ENCODE measurements around the gene KDM7A. TPM values are rescaled to one million over a fixed set of nuclear protein-coding genes. Genes with fewer than 3 reads are reported as not detected.

KDM7A gene
- total RNA-seq, 2 experiments from 2014 or later, result 43.3 to 46.5 TPM

DNA sequence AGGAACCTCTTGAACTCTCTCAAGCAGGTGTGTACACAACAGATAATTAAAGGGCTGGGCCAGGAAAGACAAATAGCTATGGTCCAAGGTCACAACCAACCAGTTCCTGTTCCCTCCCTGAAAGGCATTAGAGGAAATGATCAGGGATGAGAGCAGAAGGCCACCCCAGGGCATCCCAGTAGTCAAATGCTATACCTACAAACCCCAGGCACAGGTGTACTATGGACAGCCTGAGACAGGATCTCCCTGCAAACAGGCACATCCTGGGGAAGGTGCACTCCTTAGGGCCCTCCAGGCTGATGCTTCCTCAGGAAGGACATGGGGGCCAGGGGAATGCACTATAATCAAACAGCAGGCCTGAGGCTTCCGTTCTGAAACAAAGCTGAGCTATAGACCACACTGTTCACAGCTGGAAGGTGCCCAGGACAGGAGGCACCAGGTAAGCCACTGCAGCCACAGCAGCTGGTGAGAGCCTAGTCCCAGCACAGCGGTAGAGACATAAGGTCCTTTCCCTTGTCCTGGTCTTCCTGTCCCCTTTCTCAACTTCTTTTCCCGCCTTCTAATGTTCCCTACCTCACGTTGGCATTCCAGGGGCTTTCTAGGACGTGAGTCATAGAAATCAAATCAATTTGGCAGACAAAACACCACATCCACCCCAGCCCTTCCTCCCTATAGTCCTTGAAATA, 127.3 kb downstream of the KDM7A start:
- peak overlapping the region; percentile 65 for H3K27ac Mint-ChIP-seq
- Histone ChIP-seq H3K4me3 (ENCODE audit: low read length) (no peak overlapping the region), H3K4me1 (ENCODE audit: insufficient read depth, low read length) (peaks cover 7% of the 10 kb centered on the region), H3K27me3 (ENCODE audit: control insufficient read depth in 1 of 2, insufficient read depth in 2 of 2, low read length in 2 of 2) (no peaks in the 10 kb centered on the region), H3K27ac (ENCODE audit: low read depth in 1 of 2, low read length in 2 of 2) (no peak overlapping the region), H3K36me3 (ENCODE audit: insufficient read depth, low read length) (peaks cover 64% of the 10 kb centered on the region), H3K9me3 (ENCODE audit: control insufficient read depth in 1 of 2, insufficient read depth in 1 of 2, low read length in 2 of 2) (no peaks in the 10 kb centered on the region)
- H3K4me1 Mint-ChIP-seq (ENCODE audit: low read depth), result peaks cover 24% of the 10 kb centered on the region
- TF ChIP-seq, protein P1, sequence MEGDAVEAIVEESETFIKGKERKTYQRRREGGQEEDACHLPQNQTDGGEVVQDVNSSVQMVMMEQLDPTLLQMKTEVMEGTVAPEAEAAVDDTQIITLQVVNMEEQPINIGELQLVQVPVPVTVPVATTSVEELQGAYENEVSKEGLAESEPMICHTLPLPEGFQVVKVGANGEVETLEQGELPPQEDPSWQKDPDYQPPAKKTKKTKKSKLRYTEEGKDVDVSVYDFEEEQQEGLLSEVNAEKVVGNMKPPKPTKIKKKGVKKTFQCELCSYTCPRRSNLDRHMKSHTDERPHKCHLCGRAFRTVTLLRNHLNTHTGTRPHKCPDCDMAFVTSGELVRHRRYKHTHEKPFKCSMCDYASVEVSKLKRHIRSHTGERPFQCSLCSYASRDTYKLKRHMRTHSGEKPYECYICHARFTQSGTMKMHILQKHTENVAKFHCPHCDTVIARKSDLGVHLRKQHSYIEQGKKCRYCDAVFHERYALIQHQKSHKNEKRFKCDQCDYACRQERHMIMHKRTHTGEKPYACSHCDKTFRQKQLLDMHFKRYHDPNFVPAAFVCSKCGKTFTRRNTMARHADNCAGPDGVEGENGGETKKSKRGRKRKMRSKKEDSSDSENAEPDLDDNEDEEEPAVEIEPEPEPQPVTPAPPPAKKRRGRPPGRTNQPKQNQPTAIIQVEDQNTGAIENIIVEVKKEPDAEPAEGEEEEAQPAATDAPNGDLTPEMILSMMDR (IDR thresholded peaks at IDR 0.05), result no peak
- intact Hi-C loops (cut with DNase I, micrococcal nuclease), result no loop called here
- ATAC-seq (ENCODE audit: poor library complexity), result no peak
- H3K36me3 Mint-ChIP-seq (ENCODE audit: low read depth), result peaks cover 88% of the 10 kb centered on the region
- H3K9me3 Mint-ChIP-seq, result no peaks in the 10 kb centered on the region
- no peaks in the 10 kb centered on the region for H3K27me3 Mint-ChIP-seq
- DNase-seq, result no peak
- ChIA-PET CTCF (no interaction called here), POLR2A (no interaction called here)
- H3K4me3 Mint-ChIP-seq, result no peak overlapping the region

DNA sequence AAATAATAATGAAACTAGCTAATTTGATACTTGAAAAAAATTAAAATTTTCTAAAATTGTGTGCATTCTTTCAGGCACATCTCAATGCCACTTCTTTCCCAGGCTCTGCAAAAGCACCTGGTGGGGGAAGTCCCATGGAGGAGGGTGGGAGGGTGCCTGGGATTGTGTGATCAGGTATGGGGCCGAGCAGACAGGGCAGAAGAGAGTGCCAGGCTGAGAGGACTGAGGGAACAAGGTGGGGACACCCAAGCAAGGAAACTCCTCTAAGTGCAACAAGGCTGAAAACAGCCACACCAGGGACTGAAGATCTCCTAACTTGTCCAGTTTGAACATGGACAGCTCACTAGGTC, 127.8 kb downstream of the KDM7A start:
- CTCF ChIA-PET, result no interaction called here
- no peak overlapping the region for H3K4me3 Mint-ChIP-seq
- H3K27me3 Mint-ChIP-seq, result no peaks in the 10 kb centered on the region

DNA sequence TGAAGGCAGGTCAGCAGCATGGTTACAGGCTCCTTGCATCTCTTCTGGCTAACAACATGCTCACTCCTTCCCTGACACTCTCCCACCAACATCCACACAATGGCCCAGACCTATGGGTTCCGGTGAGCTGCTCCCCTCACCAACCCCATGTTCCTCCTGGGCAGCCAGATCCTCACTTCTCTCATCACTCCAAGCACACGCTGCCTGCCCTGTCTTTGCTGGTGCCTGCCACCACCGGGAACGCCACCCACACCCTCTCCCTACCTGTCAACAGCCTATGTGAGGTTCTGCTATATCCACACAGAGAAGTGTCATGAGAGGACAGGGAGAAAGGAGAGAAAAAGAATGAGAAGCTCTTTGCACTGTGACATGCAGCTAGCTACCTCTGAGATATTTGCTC, 128.6 kb downstream of the KDM7A start:
- Mint-ChIP-seq H3K27ac (no peak overlapping the region), H3K36me3 (ENCODE audit: low read depth) (peaks cover 84% of the 10 kb centered on the region), H3K4me3 (no peak overlapping the region), H3K4me1 (ENCODE audit: low read depth) (peaks cover 10% of the 10 kb centered on the region), H3K27me3 (no peaks in the 10 kb centered on the region), H3K9me3 (no peaks in the 10 kb centered on the region)
- TF ChIP-seq, protein P1 (IDR thresholded peaks at IDR 0.05), result no peak
- Histone ChIP-seq H3K4me3 (ENCODE audit: low read length) (no peak overlapping the region), H3K9me3 (ENCODE audit: control insufficient read depth in 1 of 2, insufficient read depth in 1 of 2, low read length in 2 of 2) (no peaks in the 10 kb centered on the region), H3K27ac (ENCODE audit: low read depth in 1 of 2, low read length in 2 of 2) (no peak overlapping the region), H3K36me3 (ENCODE audit: insufficient read depth, low read length) (peaks cover 60% of the 10 kb centered on the region), H3K27me3 (ENCODE audit: control insufficient read depth in 1 of 2, insufficient read depth in 2 of 2, low read length in 2 of 2) (no peaks in the 10 kb centered on the region), H3K4me1 (ENCODE audit: insufficient read depth, low read length) (peaks cover 3% of the 10 kb centered on the region)
- intact Hi-C loops (cut with DNase I, micrococcal nuclease), result no loop called here
- DNase-seq (no peak), ATAC-seq (ENCODE audit: poor library complexity) (no peak)
- CTCF ChIA-PET, result interaction anchor here (1.1 kb wide), 1 partner anchor 11 kb away, joined by 3 read pairs; no protein-coding TSS in a partner anchor
- POLR2A ChIA-PET, result no interaction called here

More for the DNA sequence above, 127.8 kb downstream of the KDM7A start:
- Mint-ChIP-seq H3K9me3 (no peaks in the 10 kb centered on the region), H3K36me3 (ENCODE audit: low read depth) (peaks cover 88% of the 10 kb centered on the region), H3K4me1 (ENCODE audit: low read depth) (peaks cover 18% of the 10 kb centered on the region), H3K27ac (peak overlapping the region; percentile 65)
- Histone ChIP-seq H3K27me3 (ENCODE audit: control insufficient read depth in 1 of 2, insufficient read depth in 2 of 2, low read length in 2 of 2) (no peaks in the 10 kb centered on the region), H3K4me3 (ENCODE audit: low read length) (no peak overlapping the region), H3K9me3 (ENCODE audit: control insufficient read depth in 1 of 2, insufficient read depth in 1 of 2, low read length in 2 of 2) (no peaks in the 10 kb centered on the region), H3K4me1 (ENCODE audit: insufficient read depth, low read length) (peaks cover 3% of the 10 kb centered on the region), H3K27ac (ENCODE audit: low read depth in 1 of 2, low read length in 2 of 2) (no peak overlapping the region), H3K36me3 (ENCODE audit: insufficient read depth, low read length) (peaks cover 61% of the 10 kb centered on the region)
- TF ChIP-seq, protein P1 (IDR thresholded peaks at IDR 0.05), result no peak
- no peak for ATAC-seq (ENCODE audit: poor library complexity)
- DNase-seq, result no peak
- POLR2A ChIA-PET, result no interaction called here
- intact Hi-C loops (cut with DNase I, micrococcal nuclease), result no loop called here
